Coronary artery (tissue), 2 donors: ENCODE results near the gene ZNF106.

Source experiments
- DNase-seq: peaks from one replicate; pipeline ENCODE4 v3.0.0-alpha.2; 2017; ENCODE audit warnings: low spot score
- H3K27ac ChIP-seq, 2 donors: fragments of 200-600 bp; sonication (generic); one replicate each; pipeline ENCODE4 v1.5.1; 2016 to 2019
- H3K4me3 ChIP-seq: fragments of 200-600 bp; sonication (generic); 2 replicates; pipeline ENCODE4 v1.5.1; 2016; ENCODE audit warnings: mild to moderate bottlenecking, moderate library complexity
- TF ChIP-seq, protein P1 (sequence below): fragments of 200-600 bp; sonication (generic); IDR thresholded peaks from one replicate; pipeline ENCODE4 v1.5.1; 2019; ENCODE audit warnings: antibody characterized with exemption

ZNF106 gene

DNA sequence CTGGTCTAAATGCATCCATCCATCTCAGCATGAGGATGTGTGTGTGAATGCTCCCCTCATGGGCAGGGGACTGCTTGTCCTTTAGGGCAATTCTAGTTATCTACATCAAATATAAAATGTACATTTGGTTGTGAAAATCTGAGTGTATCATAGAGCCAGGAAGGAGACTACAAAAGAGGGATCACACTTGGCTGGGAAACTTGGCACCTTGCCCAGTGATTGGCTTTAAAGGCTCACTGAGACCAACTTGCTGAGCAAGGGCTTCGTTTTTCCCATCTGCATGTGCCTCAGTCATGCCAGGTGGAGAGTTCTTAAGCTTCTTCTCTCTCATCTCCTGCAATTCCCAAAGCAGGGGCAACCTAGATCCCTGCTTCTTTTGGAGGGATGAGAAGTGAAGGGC, 126.4 kb downstream of the ZNF106 start:
- no peak for DNase-seq
- TF ChIP-seq, protein P1, sequence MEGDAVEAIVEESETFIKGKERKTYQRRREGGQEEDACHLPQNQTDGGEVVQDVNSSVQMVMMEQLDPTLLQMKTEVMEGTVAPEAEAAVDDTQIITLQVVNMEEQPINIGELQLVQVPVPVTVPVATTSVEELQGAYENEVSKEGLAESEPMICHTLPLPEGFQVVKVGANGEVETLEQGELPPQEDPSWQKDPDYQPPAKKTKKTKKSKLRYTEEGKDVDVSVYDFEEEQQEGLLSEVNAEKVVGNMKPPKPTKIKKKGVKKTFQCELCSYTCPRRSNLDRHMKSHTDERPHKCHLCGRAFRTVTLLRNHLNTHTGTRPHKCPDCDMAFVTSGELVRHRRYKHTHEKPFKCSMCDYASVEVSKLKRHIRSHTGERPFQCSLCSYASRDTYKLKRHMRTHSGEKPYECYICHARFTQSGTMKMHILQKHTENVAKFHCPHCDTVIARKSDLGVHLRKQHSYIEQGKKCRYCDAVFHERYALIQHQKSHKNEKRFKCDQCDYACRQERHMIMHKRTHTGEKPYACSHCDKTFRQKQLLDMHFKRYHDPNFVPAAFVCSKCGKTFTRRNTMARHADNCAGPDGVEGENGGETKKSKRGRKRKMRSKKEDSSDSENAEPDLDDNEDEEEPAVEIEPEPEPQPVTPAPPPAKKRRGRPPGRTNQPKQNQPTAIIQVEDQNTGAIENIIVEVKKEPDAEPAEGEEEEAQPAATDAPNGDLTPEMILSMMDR, result no peak
- Histone ChIP-seq H3K4me3 (no peak overlapping the region), H3K27ac (no peak overlapping the region)

DNA sequence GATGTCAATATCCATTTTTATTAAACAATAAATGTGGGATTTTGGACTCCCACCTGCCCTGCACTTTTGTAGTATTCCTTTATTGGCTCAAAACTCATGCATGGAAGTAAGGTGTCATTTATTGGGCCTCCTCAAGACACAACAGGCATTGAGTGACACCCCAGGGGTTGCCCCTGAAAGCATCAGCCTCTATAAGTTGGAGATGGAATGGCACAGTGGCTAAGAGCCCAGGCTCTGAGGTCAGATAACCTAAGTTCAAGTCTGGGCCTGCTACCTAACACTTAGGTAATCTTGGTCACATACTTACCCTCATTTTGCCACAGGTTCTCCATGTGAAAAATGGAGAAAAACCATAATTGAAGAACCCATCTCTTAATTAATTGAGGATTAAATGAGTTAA, 127.0 kb downstream of the ZNF106 start:
- H3K27ac ChIP-seq, result no peak overlapping the region

GRCh38 chr15:42363487-42363886, 127.5 kb downstream of the ZNF106 start:
- Histone ChIP-seq H3K4me3 (no peak overlapping the region), H3K27ac (no peak overlapping the region)
- no peak for DNase-seq
- TF ChIP-seq, protein P1, result no peak

More for the DNA sequence above, 127.0 kb downstream of the ZNF106 start:
- DNase-seq, result no peak
- no peak overlapping the region for H3K4me3 ChIP-seq
- TF ChIP-seq, protein P1, result no peak
